ENCODE measurements around the gene GRIN1.

DNA sequence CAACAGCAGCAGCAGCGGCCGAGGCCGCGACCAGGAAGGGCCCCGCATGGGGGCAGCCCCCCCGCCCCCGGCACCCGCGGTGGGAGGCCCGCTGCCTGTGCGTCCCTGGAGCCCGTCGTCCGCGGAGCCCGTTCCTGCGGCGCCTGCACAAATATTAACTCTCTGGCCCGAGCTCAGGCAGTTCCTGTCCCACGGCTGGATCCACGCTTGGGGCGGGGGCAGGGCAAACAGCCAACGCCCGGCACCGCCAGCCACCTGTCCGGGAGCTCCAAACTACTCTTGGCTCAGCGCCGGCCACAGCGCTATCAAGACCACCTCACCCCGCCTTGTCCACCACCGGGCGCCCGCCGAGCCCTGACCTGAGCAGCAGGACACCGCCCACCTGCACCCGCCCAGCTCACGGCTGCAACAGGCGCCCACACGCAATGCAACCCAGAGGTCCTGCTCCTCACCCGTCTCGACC, 31.0 kb downstream of the GRIN1 start, which contains the start of gene LRRC26:
- no peak for TF ChIP-seq POLR2A (IDR thresholded peaks at IDR 0.05; ENCODE audit: low read depth)
- TF ChIP-seq, protein P1, sequence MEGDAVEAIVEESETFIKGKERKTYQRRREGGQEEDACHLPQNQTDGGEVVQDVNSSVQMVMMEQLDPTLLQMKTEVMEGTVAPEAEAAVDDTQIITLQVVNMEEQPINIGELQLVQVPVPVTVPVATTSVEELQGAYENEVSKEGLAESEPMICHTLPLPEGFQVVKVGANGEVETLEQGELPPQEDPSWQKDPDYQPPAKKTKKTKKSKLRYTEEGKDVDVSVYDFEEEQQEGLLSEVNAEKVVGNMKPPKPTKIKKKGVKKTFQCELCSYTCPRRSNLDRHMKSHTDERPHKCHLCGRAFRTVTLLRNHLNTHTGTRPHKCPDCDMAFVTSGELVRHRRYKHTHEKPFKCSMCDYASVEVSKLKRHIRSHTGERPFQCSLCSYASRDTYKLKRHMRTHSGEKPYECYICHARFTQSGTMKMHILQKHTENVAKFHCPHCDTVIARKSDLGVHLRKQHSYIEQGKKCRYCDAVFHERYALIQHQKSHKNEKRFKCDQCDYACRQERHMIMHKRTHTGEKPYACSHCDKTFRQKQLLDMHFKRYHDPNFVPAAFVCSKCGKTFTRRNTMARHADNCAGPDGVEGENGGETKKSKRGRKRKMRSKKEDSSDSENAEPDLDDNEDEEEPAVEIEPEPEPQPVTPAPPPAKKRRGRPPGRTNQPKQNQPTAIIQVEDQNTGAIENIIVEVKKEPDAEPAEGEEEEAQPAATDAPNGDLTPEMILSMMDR (IDR thresholded peaks at IDR 0.05): no peak

Measured in esophagus muscularis mucosa (tissue), 3 donors.